CD4-positive, CD25-positive, alpha-beta regulatory T cell (primary cell): Measurements from ENCODE around the gene CASTOR1. TPM values are rescaled to one million over a fixed set of nuclear protein-coding genes. Genes with fewer than 3 reads are reported as not detected.

Source experiments
- ATAC-seq, 2 donors: fragments of 150-1000 bp; cut with Tn5 transposase; one replicate each; pipeline ENCODE4 v1.10.0; 2021; ENCODE audit warnings: low read depth in 2 of 2, moderate number of reproducible peaks in 2 of 2, moderate library complexity in 1 of 2
- DNase-seq, 3 donors: peaks; one replicate each; pipeline versions ENCODE4 v3.0.0 to v3.0.0-alpha.2; 2012 to 2022; ENCODE audit warnings: mixed read lengths in 1 of 3
- H3K27ac ChIP-seq: one replicate; pipeline ENCODE4 v1.7.0; 2013; ENCODE audit warnings: mild to moderate bottlenecking, low read length; ENCODE audit not compliant: insufficient read depth, poor library complexity, severe bottlenecking
- H3K27me3 ChIP-seq: one replicate; pipeline ENCODE4 v1.7.0; 2013; ENCODE audit warnings: low read length; ENCODE audit not compliant: control insufficient read depth, insufficient read depth
- H3K36me3 ChIP-seq: one replicate; pipeline ENCODE4 v1.7.0; 2013; ENCODE audit warnings: mild to moderate bottlenecking, low read length, moderate library complexity; ENCODE audit not compliant: control insufficient read depth, insufficient read depth
- H3K4me1 ChIP-seq: 2 replicates; pipeline ENCODE4 v1.7.0; 2013; ENCODE audit warnings: mild to moderate bottlenecking, low read length; ENCODE audit not compliant: insufficient read depth, control insufficient read depth, poor library complexity, severe bottlenecking
- H3K4me3 ChIP-seq: one replicate; pipeline ENCODE4 v1.7.0; 2013; ENCODE audit warnings: low read depth, mild to moderate bottlenecking, low read length, moderate library complexity
- H3K9me3 ChIP-seq, 2 experiments: 1 replicate in 1 of 2; 2 replicates in 1 of 2; pipeline ENCODE4 v1.7.0; 2013; ENCODE audit warnings: low read length in 2 of 2, mild to moderate bottlenecking in 1 of 2, moderate library complexity in 1 of 2; ENCODE audit not compliant: control insufficient read depth in 2 of 2
- H3K27ac Mint-ChIP-seq, 3 donors: one replicate each; pipeline ENCODE4 v1.8.0; 2020 to 2022; ENCODE audit warnings: mild to moderate bottlenecking in 3 of 3, mixed read lengths in 3 of 3, moderate library complexity in 2 of 3
- H3K27me3 Mint-ChIP-seq: one replicate; pipeline ENCODE4 v1.8.0; 2022; ENCODE audit warnings: mild to moderate bottlenecking, mixed read lengths
- H3K36me3 Mint-ChIP-seq: one replicate; pipeline ENCODE4 v1.8.0; 2020; ENCODE audit warnings: mixed read lengths
- H3K4me1 Mint-ChIP-seq, 4 donors: one replicate each; pipeline ENCODE4 v1.8.0; 2020 to 2022; ENCODE audit warnings: mixed read lengths in 4 of 4, mild to moderate bottlenecking in 1 of 4
- H3K4me3 Mint-ChIP-seq, 4 donors: one replicate each; pipeline ENCODE4 v1.8.0; 2020 to 2022; ENCODE audit warnings: mild to moderate bottlenecking in 4 of 4, mixed read lengths in 4 of 4, moderate library complexity in 3 of 4
- H3K9me3 Mint-ChIP-seq, 7 donors: one replicate each; pipeline ENCODE4 v1.8.0; 2020 to 2022; ENCODE audit warnings: mixed read lengths in 7 of 7, mild to moderate bottlenecking in 3 of 7, moderate library complexity in 2 of 7
- polyA plus RNA-seq, 4 donors: library from polyadenylated mRNA; unstranded; fragments of 300-500 nt; fragmentation: Illumina TruSeq; gene quantifications; one replicate each; pipeline ENCODE4 v1.2.3, GENCODE V29; 2021
- total RNA-seq: library from RNA; stranded (reverse); gene quantifications from one replicate; pipeline ENCODE4 v1.2.3, GENCODE V29; 2022

The CASTOR1 gene
- total and polyA plus RNA-seq, 5 donors from 2014 or later = 10.9 to 18.7 (median 12.1) TPM

- Mint-ChIP-seq H3K4me1 (peaks cover 0 to 7% (median 5%) of the 10 kb centered on the region in 4 donors), H3K9me3 (no peaks in the 10 kb centered on the region)
- H3K36me3 ChIP-seq = peaks cover 71% of the 10 kb centered on the region
Observed at GRCh38 chr22:30333707-30334087, 44.4 kb upstream of the CASTOR1 start.

GRCh38 chr22:30332994-30333706 is 43.8 kb upstream of the CASTOR1 start:
- H3K27me3 Mint-ChIP-seq = no peaks in the 10 kb centered on the region
- ATAC-seq = no peak
- H3K4me1 ChIP-seq = no peaks in the 10 kb centered on the region
- peak overlapping the region in 2 of 3 donors; percentile 14 to 17 for H3K27ac Mint-ChIP-seq
- H3K36me3 ChIP-seq = peaks cover 66% of the 10 kb centered on the region
- no peak for DNase-seq
- H3K27me3 ChIP-seq = no peaks in the 10 kb centered on the region
- peaks cover 0 to 7% (median 5%) of the 10 kb centered on the region in 4 donors for H3K4me1 Mint-ChIP-seq
- no peak overlapping the region for H3K27ac ChIP-seq
- no peaks in the 10 kb centered on the region for H3K9me3 Mint-ChIP-seq
- H3K36me3 Mint-ChIP-seq = peaks cover 36% of the 10 kb centered on the region
- no peak overlapping the region for H3K4me3 Mint-ChIP-seq
- no peak overlapping the region for H3K4me3 ChIP-seq
- no peaks in the 10 kb centered on the region for H3K9me3 ChIP-seq

More at GRCh38 chr22:30333707-30334087, 44.4 kb upstream of the CASTOR1 start:
- Mint-ChIP-seq H3K27ac (peak overlapping the region in 1 of 3 donors; percentile 17), H3K36me3 (peaks cover 40% of the 10 kb centered on the region), H3K27me3 (no peaks in the 10 kb centered on the region), H3K4me3 (no peak overlapping the region)
- no peak overlapping the region for H3K4me3 ChIP-seq
- no peaks in the 10 kb centered on the region for H3K4me1 ChIP-seq
- no peak overlapping the region for H3K27ac ChIP-seq
- no peaks in the 10 kb centered on the region for H3K9me3 ChIP-seq
- ATAC-seq (no peak), DNase-seq (no peak)
- H3K27me3 ChIP-seq = no peaks in the 10 kb centered on the region

DNA sequence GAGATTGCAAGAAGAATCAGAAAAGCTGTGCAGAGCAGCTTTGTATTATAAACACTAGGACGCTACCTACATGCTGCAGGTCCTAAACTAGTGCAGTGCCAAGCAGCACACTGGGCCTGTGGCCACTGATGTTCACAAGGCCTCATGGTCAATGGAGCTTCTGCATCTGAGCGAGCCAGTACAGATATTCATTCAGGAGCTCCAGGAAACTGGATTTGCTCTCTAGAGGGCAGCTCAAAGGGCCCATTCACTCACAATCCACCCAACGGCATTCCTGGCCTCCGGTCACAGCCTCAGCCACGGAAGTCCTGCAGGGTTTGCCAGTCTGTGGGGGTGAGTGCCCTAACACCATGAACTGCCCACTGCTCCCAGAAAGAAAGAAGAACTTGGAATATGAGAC is 43.2 kb upstream of the CASTOR1 start:
- DNase-seq (no peak), ATAC-seq (no peak)
- no peaks in the 10 kb centered on the region for H3K9me3 Mint-ChIP-seq
- no peak overlapping the region for H3K4me3 Mint-ChIP-seq
- H3K36me3 Mint-ChIP-seq = peaks cover 32% of the 10 kb centered on the region
- Histone ChIP-seq H3K36me3 (peaks cover 61% of the 10 kb centered on the region), H3K4me3 (no peak overlapping the region), H3K9me3 (no peaks in the 10 kb centered on the region), H3K4me1 (peaks cover 3% of the 10 kb centered on the region), H3K27ac (no peak overlapping the region), H3K27me3 (no peaks in the 10 kb centered on the region)
- peak overlapping the region in 1 of 3 donors; percentile 14 for H3K27ac Mint-ChIP-seq
- peaks cover 5 to 12% (median 8%) of the 10 kb centered on the region in 4 donors for H3K4me1 Mint-ChIP-seq
- no peaks in the 10 kb centered on the region for H3K27me3 Mint-ChIP-seq

DNA sequence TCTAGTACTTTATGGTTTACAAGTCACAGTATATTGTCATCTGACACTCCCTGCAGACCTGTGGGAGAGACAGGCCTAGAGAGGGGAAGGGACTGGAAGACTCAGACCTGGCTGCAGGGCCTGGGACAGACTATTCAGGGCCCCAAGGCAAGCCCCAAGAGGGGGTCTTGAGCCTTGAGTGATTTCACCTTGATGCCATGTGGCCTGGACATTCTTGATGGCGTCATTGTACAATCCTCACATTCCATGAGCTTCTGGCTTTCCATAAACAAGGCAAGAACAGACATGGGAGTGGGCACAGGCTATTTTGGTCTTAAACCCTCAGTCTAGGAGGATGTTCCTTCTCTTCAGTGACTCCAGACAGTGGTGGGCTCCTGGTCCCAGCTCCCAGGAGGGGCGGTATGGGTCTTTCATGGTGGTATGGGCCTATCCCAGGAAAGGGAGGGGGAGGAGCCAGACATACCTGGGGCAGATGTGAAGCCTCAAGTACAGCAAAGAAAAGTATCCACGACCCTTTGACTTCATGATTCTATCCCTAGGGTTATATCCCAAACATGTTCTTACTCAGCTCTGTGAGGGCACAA is 39.3 kb upstream of the CASTOR1 start:
- Histone ChIP-seq H3K36me3 (peaks cover 21% of the 10 kb centered on the region), H3K9me3 (no peaks in the 10 kb centered on the region), H3K4me1 (peaks cover 35% of the 10 kb centered on the region), H3K4me3 (no peak overlapping the region), H3K27me3 (no peaks in the 10 kb centered on the region), H3K27ac (peak overlapping the region; percentile 6)
- no peak for DNase-seq
- H3K36me3 Mint-ChIP-seq = peaks cover 11% of the 10 kb centered on the region
- ATAC-seq = no peak
- H3K9me3 Mint-ChIP-seq = no peaks in the 10 kb centered on the region
- peak overlapping the region in 3 of 4 donors; percentile 73 to 89 (median 85) for H3K4me3 Mint-ChIP-seq
- peak overlapping the region; percentile 49 to 69 (median 55) for H3K27ac Mint-ChIP-seq
- H3K27me3 Mint-ChIP-seq = no peaks in the 10 kb centered on the region
- peaks cover 7 to 41% (median 32%) of the 10 kb centered on the region in 4 donors for H3K4me1 Mint-ChIP-seq

GRCh38 chr22:30327864-30328345 is 38.6 kb upstream of the CASTOR1 start:
- Histone ChIP-seq H3K9me3 (no peaks in the 10 kb centered on the region), H3K27ac (peak overlapping the region; percentile 82), H3K4me3 (peak overlapping the region; percentile 71), H3K36me3 (peaks cover 18% of the 10 kb centered on the region), H3K4me1 (peaks cover 42% of the 10 kb centered on the region), H3K27me3 (no peaks in the 10 kb centered on the region)
- Mint-ChIP-seq H3K4me3 (peak overlapping the region; percentile 28 to 89 (median 79)), H3K4me1 (peaks cover 11 to 47% (median 38%) of the 10 kb centered on the region in 4 donors), H3K36me3 (peaks cover 17% of the 10 kb centered on the region), H3K9me3 (no peaks in the 10 kb centered on the region), H3K27me3 (no peaks in the 10 kb centered on the region), H3K27ac (peak overlapping the region; percentile 90 to 94 (median 94))
- ATAC-seq = no peak
- DNase-seq = no peak

DNA sequence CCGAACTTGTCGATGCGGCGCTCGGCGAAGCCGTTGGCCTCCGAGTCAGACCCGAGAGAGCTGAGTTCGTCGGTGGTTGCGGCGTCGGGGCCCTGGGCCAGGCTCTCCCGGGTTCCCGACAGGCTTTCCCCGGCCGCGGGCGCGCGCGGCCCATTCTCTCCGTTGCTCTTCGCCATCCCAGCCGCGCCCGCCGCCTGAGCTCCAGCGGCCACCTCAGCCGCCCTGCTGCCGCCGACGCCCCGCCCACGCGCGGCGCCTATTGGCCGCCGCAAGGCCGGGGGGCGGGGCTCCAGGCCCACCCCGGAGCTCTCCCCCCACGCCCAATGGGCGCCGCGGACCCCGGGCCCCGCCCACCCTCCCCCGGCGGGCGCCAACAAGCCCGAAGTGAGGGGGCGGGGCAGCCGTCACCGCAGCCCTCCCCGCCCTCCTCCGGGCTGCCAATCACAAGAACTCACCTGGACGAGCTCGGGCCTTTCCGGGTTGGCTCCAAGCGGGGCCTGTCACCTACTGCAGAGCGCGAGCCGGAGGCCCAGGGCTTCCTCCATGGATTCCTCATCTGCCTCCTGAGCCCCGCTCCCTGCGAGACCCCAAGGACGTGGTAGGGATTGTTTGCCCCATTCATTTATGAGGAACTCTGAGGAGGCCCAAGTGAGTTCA is 37.5 kb upstream of the CASTOR1 start, which contains the start of gene TBC1D10A:
TSS of gene TBC1D10A (minus strand) at position 236 of the 657 bp plus-strand sequence. CDS start at position 176, 60 bp downstream.
- ATAC-seq (peak; percentile 90 to 91), DNase-seq (peak; percentile 92 to 97 (median 93))
- H3K36me3 Mint-ChIP-seq = peaks cover 17% of the 10 kb centered on the region
- no peaks in the 10 kb centered on the region for H3K9me3 ChIP-seq
- H3K27me3 ChIP-seq = no peaks in the 10 kb centered on the region
- H3K36me3 ChIP-seq = peaks cover 8% of the 10 kb centered on the region
- H3K27me3 Mint-ChIP-seq = no peaks in the 10 kb centered on the region
- peaks cover 11 to 55% (median 40%) of the 10 kb centered on the region in 4 donors for H3K4me1 Mint-ChIP-seq
- peaks cover 52% of the 10 kb centered on the region for H3K4me1 ChIP-seq
- peak within 1 kb of the TSS; percentile 90 to 95 (median 94) for H3K27ac Mint-ChIP-seq
- peak within 1 kb of the TSS; percentile 81 for H3K4me3 ChIP-seq
- H3K4me3 Mint-ChIP-seq = peak within 1 kb of the TSS; percentile 85 to 94 (median 92)
- H3K27ac ChIP-seq = peak within 1 kb of the TSS; percentile 82
- H3K9me3 Mint-ChIP-seq = no peaks in the 10 kb centered on the region

DNA sequence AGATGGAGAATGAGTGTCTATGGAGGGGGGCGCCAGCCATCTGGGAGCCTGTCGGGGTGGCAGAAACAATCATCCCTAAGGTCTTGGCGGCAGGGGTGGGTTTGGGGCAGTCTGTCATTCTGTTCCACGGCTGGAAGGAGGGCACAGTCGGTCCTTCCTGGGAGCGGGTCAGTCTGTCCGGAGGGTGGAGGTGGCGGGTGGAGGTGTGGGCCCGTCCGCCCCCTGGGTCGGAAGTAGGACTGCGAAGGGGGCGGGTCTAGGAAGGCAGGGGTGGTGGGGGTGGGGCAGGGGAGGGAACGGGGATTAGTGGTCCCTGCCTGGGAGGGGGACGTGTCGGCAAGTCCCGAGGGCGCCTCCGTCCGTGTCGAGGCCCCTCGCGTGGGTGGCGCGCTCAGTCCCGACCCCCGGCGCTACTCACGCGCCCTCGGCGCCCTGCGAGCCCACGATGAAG is 37.0 kb upstream of the CASTOR1 start:
- Mint-ChIP-seq H3K36me3 (peaks cover 16% of the 10 kb centered on the region), H3K4me1 (peaks cover 11 to 61% (median 43%) of the 10 kb centered on the region in 4 donors), H3K9me3 (no peaks in the 10 kb centered on the region), H3K27me3 (no peaks in the 10 kb centered on the region), H3K27ac (peak overlapping the region; percentile 79 to 95 (median 88)), H3K4me3 (peak overlapping the region; percentile 85 to 94 (median 92))
- no peak for ATAC-seq
- H3K27me3 ChIP-seq = no peaks in the 10 kb centered on the region
- peaks cover 58% of the 10 kb centered on the region for H3K4me1 ChIP-seq
- peaks cover 8% of the 10 kb centered on the region for H3K36me3 ChIP-seq
- DNase-seq = peak in 1 of 3 donors; percentile 35
- H3K27ac ChIP-seq = peak overlapping the region; percentile 69
- peak overlapping the region; percentile 81 for H3K4me3 ChIP-seq
- no peaks in the 10 kb centered on the region for H3K9me3 ChIP-seq
